Common myeloid progenitor, CD34-positive (primary cell): Measurements from ENCODE around the gene KCNQ4.

ENCODE experiments used
- CTCF ChIA-PET: fragments of 350-600 bp; sonication (Branson Sonifier 250); formaldehyde crosslinking; loops from one replicate; lab custom pipeline; 2021; ENCODE audit warnings: antibody characterized with exemption; lab: Charles Lee
- POLR2A ChIA-PET: fragments of 350-600 bp; sonication (Branson Sonifier 250); formaldehyde crosslinking; loops from one replicate; lab custom pipeline; 2021; ENCODE audit warnings: antibody characterized with exemption; lab: Charles Lee
- DNase-seq, 3 donors: peaks; one replicate each; pipeline versions ENCODE4 v3.0.0 to v3.0.0-alpha.2; 2013
- H3K27ac ChIP-seq, 2 experiments: 1 replicate in 1 of 2; 2 replicates in 1 of 2; pipeline ENCODE4 v1.7.0; 2013; ENCODE audit warnings: inconsistent platforms in 2 of 2, low read length in 2 of 2, mild to moderate bottlenecking in 2 of 2, low read depth in 1 of 2, moderate library complexity in 1 of 2; ENCODE audit not compliant: severe bottlenecking in 2 of 2, insufficient read depth in 1 of 2, poor library complexity in 1 of 2
- H3K27me3 ChIP-seq, 5 experiments: replicated peaks in 2 of 5; 1 replicate in 3 of 5; 2 replicates in 2 of 5; pipeline versions ENCODE4 v1.6.1 to v1.7.0; 2013; ENCODE audit warnings: low read length in 4 of 5, mild to moderate bottlenecking in 2 of 5, moderate library complexity in 2 of 5, inconsistent platforms in 1 of 5; ENCODE audit not compliant: insufficient read depth in 5 of 5, control insufficient read depth in 4 of 5
- H3K36me3 ChIP-seq, 4 experiments: 1 replicate in 2 of 4; 2 replicates in 2 of 4; pipeline versions ENCODE4 v1.6.1 to v1.7.0; 2013; ENCODE audit warnings: low read length in 3 of 4, control low read depth in 1 of 4, mild to moderate bottlenecking in 1 of 4; ENCODE audit not compliant: control insufficient read depth in 4 of 4, insufficient read depth in 4 of 4
- H3K4me1 ChIP-seq, 4 experiments: 1 replicate in 3 of 4; 2 replicates in 1 of 4; pipeline versions ENCODE4 v1.6.1 to v1.7.1; 2013; ENCODE audit warnings: low read length in 3 of 4, mild to moderate bottlenecking in 3 of 4, control low read depth in 1 of 4, inconsistent platforms in 1 of 4, moderate library complexity in 1 of 4; ENCODE audit not compliant: control insufficient read depth in 4 of 4, insufficient read depth in 4 of 4; ENCODE audit errors: control extremely low read depth in 1 of 4
- H3K4me3 ChIP-seq, 7 experiments: 1 replicate in 4 of 7; 2 replicates in 3 of 7; pipeline versions ENCODE4 v1.5.1 to v1.7.0; 2013; ENCODE audit warnings: mild to moderate bottlenecking in 7 of 7, low read length in 6 of 7, moderate library complexity in 6 of 7, inconsistent platforms in 2 of 7, low read depth in 2 of 7, control low read depth in 1 of 7; ENCODE audit not compliant: insufficient read depth in 4 of 7, control insufficient read depth in 1 of 7; ENCODE audit errors: extremely low read depth in 1 of 7
- H3K9me3 ChIP-seq, 5 experiments: 1 replicate in 4 of 5; 2 replicates in 1 of 5; pipeline versions ENCODE4 v1.6.1 to v1.7.1; 2013; ENCODE audit warnings: low read length in 4 of 5, mild to moderate bottlenecking in 2 of 5, inconsistent platforms in 1 of 5, low read depth in 1 of 5, moderate library complexity in 1 of 5; ENCODE audit not compliant: control insufficient read depth in 4 of 5, insufficient read depth in 2 of 5; ENCODE audit errors: control extremely low read depth in 1 of 5
- WGBS: methylation state at CpG from one replicate; pipeline ENCODE4 v1.1.5; 2013; ENCODE audit not compliant: insufficient coverage; 5-methylcytosine and 5-hydroxymethylcytosine counted together

KCNQ4 gene

GRCh38 chr1:40762144-40762923, 21.3 kb upstream of the KCNQ4 start:
- ChIA-PET CTCF (interaction anchor here (1.8 kb wide), 1 partner anchor 12 kb away, joined by 4 read pairs; no protein-coding TSS in a partner anchor), POLR2A (no interaction called here)
- no CpG with 5 or more reads among the region's 7 CpGs for WGBS
- Histone ChIP-seq H3K4me3 (no peak overlapping the region), H3K4me1 (peaks cover 0 to 5% (median 2%) of the 10 kb centered on the region in 4 experiments), H3K36me3 (peaks cover 22 to 88% (median 76%) of the 10 kb centered on the region in 4 experiments), H3K27ac (no peak overlapping the region), H3K27me3 (no peaks in the 10 kb centered on the region), H3K9me3 (no peaks in the 10 kb centered on the region)
- no peak for DNase-seq

- H3K4me3 ChIP-seq = no peak overlapping the region
- H3K36me3 ChIP-seq = peaks cover 19 to 87% (median 73%) of the 10 kb centered on the region in 4 experiments
- H3K27ac ChIP-seq = no peak overlapping the region
- 77% methylated on average over 9 of the region's 9 CpGs for WGBS
- no peak for DNase-seq
- ChIA-PET POLR2A (no interaction called here), CTCF (interaction anchor here (0.6 to 3.3 kb wide), 7 partner anchors 8 to 170 kb away, joined by 3 to 30 read pairs (median 3); no protein-coding TSS in a partner anchor)
- H3K4me1 ChIP-seq = peaks cover 0 to 7% (median 2%) of the 10 kb centered on the region in 4 experiments
- H3K27me3 ChIP-seq = no peaks in the 10 kb centered on the region
- no peaks in the 10 kb centered on the region for H3K9me3 ChIP-seq
These were observed 19.6 kb upstream of the KCNQ4 start for GRCh38 chr1:40763742-40764532.

- Histone ChIP-seq H3K36me3 (peaks cover 18 to 81% (median 69%) of the 10 kb centered on the region in 4 experiments), H3K4me3 (no peak overlapping the region), H3K27me3 (no peaks in the 10 kb centered on the region), H3K27ac (no peak overlapping the region), H3K9me3 (no peaks in the 10 kb centered on the region), H3K4me1 (peaks cover 9 to 17% (median 10%) of the 10 kb centered on the region in 4 experiments)
- ChIA-PET CTCF (interaction anchor here (0.9 to 3.3 kb wide), 7 partner anchors 9 to 171 kb away, joined by 3 to 30 read pairs (median 3); no protein-coding TSS in a partner anchor), POLR2A (no interaction called here)
- no peak for DNase-seq
- WGBS = 65% methylated on average over 2 of the region's 2 CpGs
These were observed 18.6 kb upstream of the KCNQ4 start for GRCh38 chr1:40764981-40765380.

GRCh38 chr1:40766017-40766416, 17.6 kb upstream of the KCNQ4 start:
- ChIA-PET CTCF (interaction anchor here (0.9 to 3.3 kb wide), 3 partner anchors 8 to 135 kb away, joined by 3 to 30 read pairs (median 3); no protein-coding TSS in a partner anchor), POLR2A (no interaction called here)
- H3K27me3 ChIP-seq = no peaks in the 10 kb centered on the region
- peaks cover 12 to 25% (median 16%) of the 10 kb centered on the region in 4 experiments for H3K4me1 ChIP-seq
- H3K9me3 ChIP-seq = no peaks in the 10 kb centered on the region
- DNase-seq = no peak
- no peak overlapping the region for H3K27ac ChIP-seq
- no peak overlapping the region for H3K4me3 ChIP-seq
- 100% methylated on average over 2 of the region's 2 CpGs for WGBS
- H3K36me3 ChIP-seq = peaks cover 18 to 82% (median 64%) of the 10 kb centered on the region in 4 experiments

- Histone ChIP-seq H3K9me3 (no peaks in the 10 kb centered on the region), H3K36me3 (peaks cover 18 to 82% (median 65%) of the 10 kb centered on the region in 4 experiments), H3K27ac (no peak overlapping the region), H3K4me1 (peaks cover 12 to 25% (median 16%) of the 10 kb centered on the region in 4 experiments), H3K4me3 (no peak overlapping the region), H3K27me3 (no peaks in the 10 kb centered on the region)
- WGBS = 100% methylated on average over 3 of the region's 4 CpGs
- no peak for DNase-seq
- CTCF ChIA-PET = interaction anchor here (0.9 to 12.3 kb wide), 7 partner anchors 8 to 182 kb away, joined by 3 to 321 read pairs (median 4); partner anchors contain the start of gene CITED4
- POLR2A ChIA-PET = no interaction called here
These were observed 17.0 kb upstream of the KCNQ4 start for GRCh38 chr1:40766560-40766959.

- H3K27ac ChIP-seq = no peak overlapping the region
- no peak overlapping the region for H3K4me3 ChIP-seq
- peaks cover 12 to 25% (median 16%) of the 10 kb centered on the region in 4 experiments for H3K4me1 ChIP-seq
- H3K27me3 ChIP-seq = no peaks in the 10 kb centered on the region
- DNase-seq = no peak
- POLR2A ChIA-PET = no interaction called here
- no peaks in the 10 kb centered on the region for H3K9me3 ChIP-seq
- CTCF ChIA-PET = interaction anchor here (1.3 to 12.3 kb wide), 6 partner anchors 10 to 158 kb away, joined by 3 to 321 read pairs (median 4); partner anchors contain the start of gene CITED4
- 98% methylated on average over 5 of the region's 7 CpGs for WGBS
- peaks cover 18 to 79% (median 64%) of the 10 kb centered on the region in 4 experiments for H3K36me3 ChIP-seq
These were observed 15.2 kb upstream of the KCNQ4 start for GRCh38 chr1:40768146-40768990.
